Neural progenitor cell (in vitro differentiated cells): ENCODE data around the gene CALY. TPM values are rescaled to one million over a fixed set of nuclear protein-coding genes. Genes with fewer than 3 reads are reported as not detected.

Experiments used
- DNase-seq: peaks from one replicate; pipeline ENCODE4 v3.0.0-alpha.2; 2016; ENCODE audit warnings: low spot score
- H2AFZ ChIP-seq: fragments of 200-600 bp; sonication (generic); replicated peaks from 2 replicates; pipeline ENCODE4 v1.6.1; 2016; ENCODE audit warnings: antibody characterized with exemption
- H3F3A ChIP-seq: fragments of 200-600 bp; sonication (generic); 2 replicates; pipeline ENCODE4 v1.6.1; 2016; ENCODE audit warnings: antibody characterized with exemption, low read depth
- H3K27ac ChIP-seq: fragments of 200-600 bp; sonication (generic); 2 replicates; pipeline ENCODE4 v1.5.1; 2016; ENCODE audit warnings: mild to moderate bottlenecking
- H3K27me3 ChIP-seq: fragments of 200-600 bp; sonication (generic); 2 replicates; pipeline ENCODE4 v1.6.1; 2016; ENCODE audit warnings: mild to moderate bottlenecking, moderate library complexity
- H3K36me3 ChIP-seq: fragments of 200-600 bp; sonication (generic); 2 replicates; pipeline ENCODE4 v1.5.1; 2016
- H3K4me1 ChIP-seq: fragments of 200-600 bp; sonication (generic); 2 replicates; pipeline ENCODE4 v1.6.1; 2016; ENCODE audit warnings: mixed run types
- H3K4me2 ChIP-seq: fragments of 200-600 bp; sonication (generic); 2 replicates; pipeline ENCODE4 v1.6.1; 2016
- H3K4me3 ChIP-seq: fragments of 200-600 bp; sonication (generic); 2 replicates; pipeline ENCODE4 v1.5.1; 2016
- H3K79me2 ChIP-seq: fragments of 200-600 bp; sonication (generic); 2 replicates; pipeline ENCODE4 v1.6.1; 2016; ENCODE audit warnings: low read depth
- H3K9ac ChIP-seq: fragments of 200-600 bp; sonication (generic); 2 replicates; pipeline ENCODE4 v1.6.1; 2016
- H3K9me3 ChIP-seq: fragments of 200-600 bp; sonication (generic); 2 replicates; pipeline ENCODE4 v1.5.1; 2016; ENCODE audit warnings: low read depth
- H4K20me1 ChIP-seq: fragments of 200-600 bp; sonication (generic); 2 replicates; pipeline ENCODE4 v1.6.1; 2016; ENCODE audit warnings: low read depth
- H3K27ac Mint-ChIP-seq: 3 replicates; pipeline ENCODE4 v1.8.0; 2021; ENCODE audit warnings: mixed read lengths
- H3K27me3 Mint-ChIP-seq: 2 replicates; pipeline ENCODE4 v1.8.0; 2022; ENCODE audit warnings: low read depth, mild to moderate bottlenecking, inconsistent platforms, moderate library complexity, mixed read lengths; ENCODE audit not compliant: insufficient read depth
- H3K36me3 Mint-ChIP-seq: 3 replicates; pipeline ENCODE4 v1.8.0; 2021; ENCODE audit warnings: mixed read lengths
- H3K4me1 Mint-ChIP-seq: 3 replicates; pipeline ENCODE4 v1.8.0; 2021; ENCODE audit warnings: mixed read lengths
- H3K4me3 Mint-ChIP-seq: 3 replicates; pipeline ENCODE4 v1.8.0; 2021; ENCODE audit warnings: mild to moderate bottlenecking, moderate library complexity, mixed read lengths
- H3K9me3 Mint-ChIP-seq: 3 replicates; pipeline ENCODE4 v1.8.0; 2020; ENCODE audit warnings: mixed read lengths
- CTCF ChIP-seq: fragments of 200-600 bp; sonication (generic); IDR thresholded peaks from 2 replicates; pipeline ENCODE4 v1.5.1; 2017; ENCODE audit warnings: antibody characterized with exemption, mild to moderate bottlenecking
- EZH2 ChIP-seq: fragments of 200-600 bp; sonication (generic); IDR thresholded peaks from 2 replicates; pipeline ENCODE4 v1.6.1; 2017; ENCODE audit warnings: antibody characterized with exemption, mild to moderate bottlenecking, moderate library complexity
- EZH2phosphoT487 ChIP-seq: fragments of 200-600 bp; sonication (generic); IDR thresholded peaks from 2 replicates; pipeline ENCODE4 v1.6.1; 2017; ENCODE audit warnings: antibody characterized with exemption
- total RNA-seq: library from RNA; depleted of rRNA; stranded (reverse); fragments of >200 nt; gene quantifications from 2 replicates; pipeline ENCODE4 v1.2.3, GENCODE V29; 2015; ENCODE audit warnings: low replicate concordance

CALY gene
- total RNA-seq, 1 donor from 2014 or later, result not detected

DNA sequence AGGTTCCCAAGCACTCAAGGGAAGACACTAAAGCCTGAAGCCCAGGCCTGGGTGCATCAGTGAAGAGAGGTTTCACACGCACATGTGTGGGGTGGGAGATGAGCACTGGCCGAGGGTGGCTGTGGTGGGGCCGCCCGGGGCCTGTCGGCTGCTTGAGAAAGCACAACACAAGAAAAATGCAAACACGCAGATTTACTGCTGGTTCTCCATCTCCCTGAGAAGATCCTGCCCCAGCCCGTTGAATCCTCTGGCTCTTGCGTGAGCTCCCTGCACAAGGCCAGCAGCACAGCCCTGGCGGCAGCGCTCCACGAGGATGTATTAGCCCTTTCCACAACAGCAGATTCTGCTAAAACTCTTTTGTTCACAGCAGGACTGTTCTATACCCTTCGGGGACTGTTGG is 21.8 kb downstream of the CALY start:
- Histone ChIP-seq H3K36me3 (no peaks in the 10 kb centered on the region), H3K4me1 (no peaks in the 10 kb centered on the region), H3K4me3 (no peak overlapping the region), H3F3A (peaks cover 8% of the 10 kb centered on the region), H2AFZ (no peak overlapping the region), H3K9ac (no peak overlapping the region), H3K4me2 (no peak overlapping the region), H3K79me2 (no peaks in the 10 kb centered on the region), H4K20me1 (peaks cover 3% of the 10 kb centered on the region), H3K27me3 (peaks cover 12% of the 10 kb centered on the region), H3K27ac (no peak overlapping the region), H3K9me3 (no peaks in the 10 kb centered on the region)
- TF ChIP-seq EZH2 (no peak), EZH2phosphoT487 (no peak), CTCF (no peak)
- Mint-ChIP-seq H3K9me3 (no peaks in the 10 kb centered on the region), H3K4me1 (peaks cover 9% of the 10 kb centered on the region), H3K27ac (no peak overlapping the region), H3K27me3 (peaks cover 5% of the 10 kb centered on the region), H3K36me3 (peaks cover 10% of the 10 kb centered on the region), H3K4me3 (no peak overlapping the region)
- no peak for DNase-seq

- Mint-ChIP-seq H3K4me3 (no peak overlapping the region), H3K9me3 (no peaks in the 10 kb centered on the region), H3K36me3 (peaks cover 11% of the 10 kb centered on the region), H3K27me3 (peaks cover under 1% of the 10 kb centered on the region), H3K4me1 (peaks cover 7% of the 10 kb centered on the region), H3K27ac (no peak overlapping the region)
- H3K36me3 ChIP-seq, result no peaks in the 10 kb centered on the region
- H3K9ac ChIP-seq, result no peak overlapping the region
- H2AFZ ChIP-seq, result no peak overlapping the region
- H3K27ac ChIP-seq, result no peak overlapping the region
- peaks cover 11% of the 10 kb centered on the region for H4K20me1 ChIP-seq
- H3F3A ChIP-seq, result peaks cover 5% of the 10 kb centered on the region
- no peak for DNase-seq
- no peaks in the 10 kb centered on the region for H3K4me1 ChIP-seq
- no peaks in the 10 kb centered on the region for H3K9me3 ChIP-seq
- peaks cover 4% of the 10 kb centered on the region for H3K79me2 ChIP-seq
- no peak overlapping the region for H3K4me3 ChIP-seq
- H3K4me2 ChIP-seq, result no peak overlapping the region
- H3K27me3 ChIP-seq, result no peaks in the 10 kb centered on the region
- no peak for TF ChIP-seq EZH2
- TF ChIP-seq EZH2phosphoT487, result no peak
- no peak for TF ChIP-seq CTCF
These were observed 23.5 kb downstream of the CALY start for GRCh38 chr10:133313192-133313591.

DNA sequence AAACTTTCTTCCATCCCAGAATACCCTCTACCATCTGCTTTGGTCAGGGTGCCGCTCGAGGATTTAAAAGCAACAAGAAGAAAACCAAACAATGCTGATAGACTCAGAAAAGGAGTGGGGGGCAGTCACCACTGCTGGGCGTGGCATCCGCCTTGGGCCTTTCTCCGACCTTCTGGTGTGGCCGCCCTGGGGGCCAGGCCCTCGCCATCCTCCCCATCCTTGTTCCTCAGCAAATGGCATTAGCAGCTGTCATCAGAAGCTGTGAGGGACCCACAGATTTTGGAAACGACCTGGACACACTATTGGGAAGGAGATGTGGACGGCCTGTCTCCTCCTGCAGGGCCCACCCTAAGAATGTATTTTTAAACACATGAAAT is 23.9 kb downstream of the CALY start:
- Mint-ChIP-seq H3K36me3 (peaks cover 12% of the 10 kb centered on the region), H3K4me3 (no peak overlapping the region), H3K4me1 (peaks cover 11% of the 10 kb centered on the region), H3K27me3 (peaks cover 5% of the 10 kb centered on the region), H3K9me3 (no peaks in the 10 kb centered on the region), H3K27ac (no peak overlapping the region)
- no peak overlapping the region for H3K4me2 ChIP-seq
- no peak for TF ChIP-seq CTCF
- no peak for TF ChIP-seq EZH2
- DNase-seq, result no peak
- H3K27me3 ChIP-seq, result no peaks in the 10 kb centered on the region
- no peak overlapping the region for H3K27ac ChIP-seq
- H4K20me1 ChIP-seq, result peaks cover 15% of the 10 kb centered on the region
- H3K36me3 ChIP-seq, result no peaks in the 10 kb centered on the region
- no peak overlapping the region for H3K9ac ChIP-seq
- no peaks in the 10 kb centered on the region for H3K9me3 ChIP-seq
- no peak overlapping the region for H3K4me3 ChIP-seq
- H3K79me2 ChIP-seq, result peaks cover 8% of the 10 kb centered on the region
- peaks cover 8% of the 10 kb centered on the region for H3F3A ChIP-seq
- peaks cover 1% of the 10 kb centered on the region for H3K4me1 ChIP-seq
- H2AFZ ChIP-seq, result no peak overlapping the region
